ACC112 (cell line): ENCODE results near the gene SDK1.
A peak's percentile ranks its signal among the peaks of the same experiment; 100 is the strongest.

ENCODE experiments used
- H2AFZ ChIP-seq: fragments of 200-600 bp; sonication (generic); one replicate; pipeline ENCODE4 v1.6.0; 2017; ENCODE audit warnings: antibody characterized with exemption, low read length; ENCODE audit not compliant: unreplicated experiment
- H3K27ac ChIP-seq: fragments of 200-600 bp; sonication (generic); 2 replicates; pipeline ENCODE4 v1.5.1; 2014; ENCODE audit warnings: low read depth, mild to moderate bottlenecking, antibody characterized with exemption, low read length, moderate library complexity
- H3K27me3 ChIP-seq: fragments of 200-600 bp; sonication (generic); 2 replicates; pipeline ENCODE4 v1.6.1; 2014; ENCODE audit warnings: mild to moderate bottlenecking, antibody characterized with exemption, low read length, moderate library complexity, mixed read lengths; ENCODE audit not compliant: insufficient read depth
- H3K36me3 ChIP-seq: fragments of 200-600 bp; sonication (generic); 2 replicates; pipeline ENCODE4 v1.6.1; 2016; ENCODE audit warnings: mild to moderate bottlenecking, antibody characterized with exemption, low read length, moderate library complexity, mixed read lengths; ENCODE audit not compliant: insufficient read depth
- H3K4me1 ChIP-seq: fragments of 200-600 bp; sonication (generic); one replicate; pipeline ENCODE4 v1.6.1; 2016; ENCODE audit warnings: low read length, mixed read lengths; ENCODE audit not compliant: insufficient read depth, unreplicated experiment, control insufficient read depth
- H3K4me3 ChIP-seq: fragments of 200-600 bp; sonication (generic); 2 replicates; pipeline ENCODE4 v1.5.1; 2014; ENCODE audit warnings: mild to moderate bottlenecking, low read depth, low read length
- H3K79me2 ChIP-seq: fragments of 200-600 bp; sonication (generic); one replicate; pipeline ENCODE4 v1.6.0; 2016; ENCODE audit warnings: low read length; ENCODE audit not compliant: control insufficient read depth, unreplicated experiment, insufficient read depth

The SDK1 gene

GRCh38 chr7:3991731-3992231 is 690.7 kb downstream of the SDK1 start:
- Histone ChIP-seq H3K36me3 (no peaks in the 10 kb centered on the region), H3K27me3 (no peaks in the 10 kb centered on the region), H3K4me1 (no peaks in the 10 kb centered on the region), H3K4me3 (no peak overlapping the region), H3K27ac (no peak overlapping the region), H3K79me2 (no peaks in the 10 kb centered on the region), H2AFZ (no peak overlapping the region)

- no peaks in the 10 kb centered on the region for H3K27me3 ChIP-seq
- no peaks in the 10 kb centered on the region for H3K79me2 ChIP-seq
Observed at GRCh38 chr7:3992841-3993240, 691.8 kb downstream of the SDK1 start.

GRCh38 chr7:3994764-3995163 is 693.7 kb downstream of the SDK1 start:
- Histone ChIP-seq H3K27me3 (no peaks in the 10 kb centered on the region), H3K4me3 (no peak overlapping the region), H3K27ac (no peak overlapping the region), H3K79me2 (no peaks in the 10 kb centered on the region), H3K36me3 (no peaks in the 10 kb centered on the region), H3K4me1 (no peaks in the 10 kb centered on the region), H2AFZ (no peak overlapping the region)

More at GRCh38 chr7:3992841-3993240, 691.8 kb downstream of the SDK1 start:
- no peak overlapping the region for H3K27ac ChIP-seq
- no peak overlapping the region for H3K4me3 ChIP-seq
- no peaks in the 10 kb centered on the region for H3K36me3 ChIP-seq
- H3K4me1 ChIP-seq: no peaks in the 10 kb centered on the region
- no peak overlapping the region for H2AFZ ChIP-seq

GRCh38 chr7:3995187-3995586 is 694.1 kb downstream of the SDK1 start:
- H3K4me1 ChIP-seq: no peaks in the 10 kb centered on the region
- no peak overlapping the region for H3K27ac ChIP-seq
- no peaks in the 10 kb centered on the region for H3K36me3 ChIP-seq
- H2AFZ ChIP-seq: no peak overlapping the region
- H3K27me3 ChIP-seq: no peaks in the 10 kb centered on the region
- H3K79me2 ChIP-seq: no peaks in the 10 kb centered on the region
- no peak overlapping the region for H3K4me3 ChIP-seq

GRCh38 chr7:3998060-3998459 is 697.0 kb downstream of the SDK1 start:
- no peak overlapping the region for H2AFZ ChIP-seq
- H3K27me3 ChIP-seq: no peaks in the 10 kb centered on the region
- H3K27ac ChIP-seq: no peak overlapping the region

GRCh38 chr7:4000139-4000538 is 699.1 kb downstream of the SDK1 start:
- Histone ChIP-seq H3K36me3 (no peaks in the 10 kb centered on the region), H3K4me3 (no peak overlapping the region), H3K4me1 (no peaks in the 10 kb centered on the region), H3K27ac (no peak overlapping the region), H3K27me3 (no peaks in the 10 kb centered on the region), H3K79me2 (no peaks in the 10 kb centered on the region), H2AFZ (no peak overlapping the region)

More at GRCh38 chr7:3998060-3998459, 697.0 kb downstream of the SDK1 start:
- Histone ChIP-seq H3K36me3 (no peaks in the 10 kb centered on the region), H3K79me2 (no peaks in the 10 kb centered on the region), H3K4me1 (no peaks in the 10 kb centered on the region), H3K4me3 (no peak overlapping the region)

- H3K36me3 ChIP-seq: no peaks in the 10 kb centered on the region
- no peaks in the 10 kb centered on the region for H3K27me3 ChIP-seq
- no peaks in the 10 kb centered on the region for H3K79me2 ChIP-seq
- no peak overlapping the region for H3K27ac ChIP-seq
- H3K4me1 ChIP-seq: no peaks in the 10 kb centered on the region
- H3K4me3 ChIP-seq: no peak overlapping the region
- no peak overlapping the region for H2AFZ ChIP-seq
Observed at GRCh38 chr7:4000934-4001333, 699.9 kb downstream of the SDK1 start.

- Histone ChIP-seq H3K27ac (no peak overlapping the region), H3K27me3 (no peaks in the 10 kb centered on the region), H3K79me2 (no peaks in the 10 kb centered on the region)
Observed at GRCh38 chr7:4001742-4002141, 700.7 kb downstream of the SDK1 start.

GRCh38 chr7:4003503-4003902 is 702.5 kb downstream of the SDK1 start:
- no peaks in the 10 kb centered on the region for H3K79me2 ChIP-seq
- H3K36me3 ChIP-seq: no peaks in the 10 kb centered on the region
- no peak overlapping the region for H3K4me3 ChIP-seq
- H3K27ac ChIP-seq: no peak overlapping the region
- no peak overlapping the region for H2AFZ ChIP-seq
- H3K27me3 ChIP-seq: no peaks in the 10 kb centered on the region
- no peaks in the 10 kb centered on the region for H3K4me1 ChIP-seq

More at GRCh38 chr7:4001742-4002141, 700.7 kb downstream of the SDK1 start:
- Histone ChIP-seq H3K4me1 (no peaks in the 10 kb centered on the region), H3K4me3 (no peak overlapping the region), H3K36me3 (no peaks in the 10 kb centered on the region), H2AFZ (no peak overlapping the region)

GRCh38 chr7:4006687-4007086 is 705.6 kb downstream of the SDK1 start:
- Histone ChIP-seq H3K4me3 (peak overlapping the region; percentile 64; the same call in 1 of the 2 replicates), H3K4me1 (no peaks in the 10 kb centered on the region), H3K27ac (peak overlapping the region; percentile 59; the same call in 1 of the 2 replicates), H3K79me2 (no peaks in the 10 kb centered on the region), H3K27me3 (no peaks in the 10 kb centered on the region), H2AFZ (no peak overlapping the region), H3K36me3 (no peaks in the 10 kb centered on the region)

- H3K79me2 ChIP-seq: no peaks in the 10 kb centered on the region
- no peak overlapping the region for H2AFZ ChIP-seq
- H3K4me1 ChIP-seq: no peaks in the 10 kb centered on the region
- H3K36me3 ChIP-seq: no peaks in the 10 kb centered on the region
- no peaks in the 10 kb centered on the region for H3K27me3 ChIP-seq
- H3K27ac ChIP-seq: no peak overlapping the region
- no peak overlapping the region for H3K4me3 ChIP-seq
Observed at GRCh38 chr7:4009211-4010060, 708.4 kb downstream of the SDK1 start.
